Fibroblast of the aortic adventitia (primary cell): ENCODE measurements around the gene LCN15. TPM values are rescaled to one million over a fixed set of nuclear protein-coding genes. Genes with fewer than 3 reads are reported as not detected.
A peak's percentile ranks its signal among the peaks of the same experiment; 100 is the strongest.
"Not testable (repeated sequence)": the region's sequence is repeated elsewhere in the genome, so short reads cannot be mapped to it uniquely, and the experiment has no call there.

Source experiments
- DNase-seq: peaks from one replicate; pipeline ENCODE4 v3.0.0-alpha.2; 2010; ENCODE audit warnings: low read depth
- H3K4me3 ChIP-seq: 2 replicates; pipeline ENCODE4 v1.5.1; 2011; ENCODE audit warnings: low read depth, mild to moderate bottlenecking, control low read depth, low read length, moderate library complexity
- CTCF ChIP-seq: IDR thresholded peaks from 2 replicates; pipeline ENCODE4 v1.5.1; 2011; ENCODE audit warnings: mild to moderate bottlenecking, low read length, control low read depth, inconsistent platforms; ENCODE audit not compliant: insufficient read depth
- total RNA-seq: library from RNA; depleted of rRNA; stranded (reverse); fragments of >200 nt; gene quantifications from 2 replicates; pipeline ENCODE4 v1.2.3, GENCODE V29; 2012; ENCODE audit warnings: low replicate concordance

The LCN15 gene
- total RNA-seq, 1 donor = not detected

DNA sequence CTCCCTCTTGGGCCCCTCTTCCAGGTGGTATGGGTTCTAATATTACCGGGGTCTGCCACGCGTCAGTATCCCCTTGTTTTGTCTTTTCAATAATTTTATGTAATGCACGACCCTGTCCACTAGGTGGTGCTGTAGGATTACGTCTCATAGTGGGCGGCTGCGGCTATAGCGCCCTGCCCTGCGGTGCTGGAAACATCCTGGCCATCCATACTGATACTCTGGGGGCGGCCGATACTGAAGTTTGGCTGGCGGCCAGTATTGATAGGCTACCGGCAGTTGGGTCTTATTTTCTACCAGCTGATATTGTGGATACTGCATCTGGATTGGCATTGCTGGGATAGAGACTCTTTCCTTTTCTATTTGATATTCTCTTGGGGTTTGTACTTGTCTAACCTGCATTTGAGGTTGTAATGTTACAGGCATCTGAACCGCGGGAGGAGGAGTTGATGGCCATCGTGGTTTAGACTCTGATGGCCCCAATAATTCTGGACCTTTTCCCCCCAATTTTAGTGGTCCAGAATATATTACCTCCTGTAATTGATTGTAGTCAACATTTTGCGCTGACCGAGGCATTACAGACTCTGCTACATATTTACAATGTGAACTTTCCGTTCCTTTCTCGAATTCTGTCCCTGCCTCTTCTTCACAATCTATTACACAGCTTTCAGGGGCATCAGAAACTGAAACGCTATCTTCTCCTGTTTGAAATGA lies 23.5 kb upstream of the LCN15 start:
- DNase-seq = peak; percentile 67
- H3K4me3 ChIP-seq = no peak overlapping the region
- TF ChIP-seq CTCF = peak; percentile 72

DNA sequence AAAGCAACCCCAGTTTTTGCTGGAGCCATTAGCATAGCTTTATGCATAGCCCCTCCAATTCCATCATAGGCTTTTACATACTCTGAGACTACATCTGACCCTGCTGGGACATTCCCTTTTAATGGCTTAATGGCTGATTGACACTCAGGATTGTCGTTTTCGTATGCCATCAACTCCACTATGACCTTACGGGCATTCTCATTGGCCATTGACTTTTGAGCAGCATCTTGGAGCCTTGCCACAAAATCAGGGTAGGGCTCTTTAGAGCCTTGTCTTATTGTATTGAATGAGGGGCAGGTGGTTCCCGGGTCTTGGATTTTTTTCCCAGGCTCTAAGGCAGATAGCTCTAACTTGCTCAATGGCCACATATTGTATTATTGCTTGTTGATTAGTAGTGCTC lies 22.7 kb upstream of the LCN15 start:
- not testable (repeated sequence) for H3K4me3 ChIP-seq, DNase-seq

- DNase-seq = no peak
- TF ChIP-seq CTCF = no peak
- no peak overlapping the region for H3K4me3 ChIP-seq
Observed at GRCh38 chr9:136786451-136786850, 22.1 kb upstream of the LCN15 start.

GRCh38 chr9:136785565-136786355 lies 21.4 kb upstream of the LCN15 start:
- DNase-seq, H3K4me3 ChIP-seq: not testable (repeated sequence)

DNA sequence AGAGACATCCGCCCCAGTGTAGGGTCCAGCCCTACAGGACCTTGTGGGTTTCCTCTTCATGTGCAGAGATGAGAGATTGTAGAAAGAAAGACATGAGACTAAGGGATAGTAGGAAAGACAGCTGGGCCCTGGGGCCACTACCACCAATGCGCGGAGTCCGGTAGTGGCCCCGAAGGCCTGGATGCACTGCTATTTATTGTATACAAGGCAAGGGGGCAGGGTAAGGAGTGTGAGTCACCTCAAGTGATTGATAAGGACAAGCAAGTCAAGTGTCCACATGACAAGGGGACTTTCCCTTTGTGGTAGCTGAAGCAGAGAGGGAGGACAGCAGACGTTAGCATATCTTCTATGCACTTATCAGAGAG lies 20.7 kb upstream of the LCN15 start:
- TF ChIP-seq CTCF = no peak
- no peak overlapping the region for H3K4me3 ChIP-seq
- DNase-seq = no peak

DNA sequence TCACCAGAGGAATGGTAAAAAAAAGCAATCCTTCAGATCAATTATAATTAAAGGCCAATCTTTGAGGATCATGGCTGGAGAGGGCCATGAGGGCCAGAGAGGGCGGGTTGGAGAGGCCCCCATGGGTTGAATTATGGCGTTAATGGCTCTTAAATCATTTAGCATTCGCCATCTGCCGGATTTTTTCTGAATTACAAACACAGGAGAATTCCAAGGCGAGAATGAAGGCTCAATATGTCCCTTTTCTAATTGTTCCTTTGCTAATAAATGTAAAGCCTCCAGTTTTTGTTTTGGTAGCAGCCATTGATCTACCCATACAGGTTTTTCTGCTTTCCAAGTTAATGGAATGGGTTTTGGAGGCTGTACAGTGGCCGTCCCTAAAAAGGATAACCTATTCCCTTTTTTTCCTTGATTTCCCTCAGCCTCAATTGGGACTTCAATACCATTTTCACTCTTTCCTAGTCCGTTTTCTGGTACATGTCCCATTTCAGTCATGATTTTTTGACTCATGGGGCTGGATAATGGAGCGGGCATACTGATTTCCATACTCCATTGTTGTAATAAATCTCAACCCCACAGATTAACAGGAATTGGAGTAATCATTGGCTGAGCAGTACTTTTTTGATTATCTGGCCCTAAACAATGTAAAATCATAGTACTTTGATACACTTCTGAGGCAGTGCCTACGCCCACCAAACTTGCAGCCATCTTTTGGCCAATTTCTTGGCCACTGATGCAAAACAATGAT lies 20.1 kb upstream of the LCN15 start:
- peak; percentile 57 for DNase-seq
- H3K4me3 ChIP-seq = no peak overlapping the region
- peak; percentile 31 for TF ChIP-seq CTCF

GRCh38 chr9:136782452-136782851 lies 18.1 kb upstream of the LCN15 start:
- no peak overlapping the region for H3K4me3 ChIP-seq
- no peak for DNase-seq
- TF ChIP-seq CTCF = no peak
